Measurements from ENCODE around the gene OXNAD1.

- no peak for TF ChIP-seq EZH2 (IDR thresholded peaks at IDR 0.05; ENCODE audit: insufficient read depth, poor library complexity, severe bottlenecking)
- no peak for TF ChIP-seq EZH2phosphoT487 (IDR thresholded peaks at IDR 0.05; ENCODE audit: insufficient read depth, low read depth)
Measured at GRCh38 chr3:16221990-16222389, 43.0 kb upstream of the OXNAD1 start.

All from GM23248 (cell line).